ENCODE results near the gene SGSM1.

DNA sequence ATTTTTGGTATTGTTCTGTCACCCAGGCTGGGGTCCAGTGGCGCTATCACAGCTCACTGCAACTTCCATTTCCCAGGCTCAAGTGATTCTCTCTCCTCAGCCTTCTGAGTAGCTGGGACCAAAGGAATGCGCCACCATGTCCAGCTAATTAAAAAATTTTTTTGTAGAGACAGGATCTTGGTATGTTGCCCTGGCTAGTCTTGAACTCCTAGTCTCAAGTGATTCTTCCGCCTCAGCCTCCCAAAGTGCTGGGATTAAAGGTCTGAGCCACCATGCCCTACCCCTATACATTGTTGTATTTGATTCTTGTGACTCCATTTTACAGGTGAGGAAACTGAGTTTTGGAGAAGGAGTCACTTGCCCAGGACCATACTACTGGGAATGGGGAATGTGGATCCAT is 158.4 kb downstream of the SGSM1 start:
- TF ChIP-seq SREBF1 (IDR thresholded peaks at IDR 0.05; ENCODE audit: borderline replicate concordance, low read depth, low read length) (no peak), ZNF174 (CRISPR knock-in tag; IDR thresholded peaks at IDR 0.05) (no peak), ZEB2 (IDR thresholded peaks at IDR 0.05) (no peak), NRF1 (conservative IDR thresholded peaks at IDR 0.05 in 1 of 2, IDR thresholded peaks at IDR 0.05 in 1 of 2) (no peak), TEAD1 (CRISPR knock-in tag; IDR thresholded peaks at IDR 0.05) (no peak), ATF7 (IDR thresholded peaks at IDR 0.05) (no peak), NFE2 (IDR thresholded peaks at IDR 0.05; ENCODE audit: low read depth) (no peak), TEAD2 (tag; IDR thresholded peaks at IDR 0.05) (no peak), CEBPG (CRISPR knock-in tag; IDR thresholded peaks at IDR 0.05) (no peak), CEBPG (tag; conservative IDR thresholded peaks at IDR 0.05 in 1 of 2, IDR thresholded peaks at IDR 0.05 in 1 of 2) (no peak), NR2C1 (IDR thresholded peaks at IDR 0.05) (no peak), NR2C1 (tag; IDR thresholded peaks at IDR 0.05) (no peak)
- TF ChIP-seq, protein P1, sequence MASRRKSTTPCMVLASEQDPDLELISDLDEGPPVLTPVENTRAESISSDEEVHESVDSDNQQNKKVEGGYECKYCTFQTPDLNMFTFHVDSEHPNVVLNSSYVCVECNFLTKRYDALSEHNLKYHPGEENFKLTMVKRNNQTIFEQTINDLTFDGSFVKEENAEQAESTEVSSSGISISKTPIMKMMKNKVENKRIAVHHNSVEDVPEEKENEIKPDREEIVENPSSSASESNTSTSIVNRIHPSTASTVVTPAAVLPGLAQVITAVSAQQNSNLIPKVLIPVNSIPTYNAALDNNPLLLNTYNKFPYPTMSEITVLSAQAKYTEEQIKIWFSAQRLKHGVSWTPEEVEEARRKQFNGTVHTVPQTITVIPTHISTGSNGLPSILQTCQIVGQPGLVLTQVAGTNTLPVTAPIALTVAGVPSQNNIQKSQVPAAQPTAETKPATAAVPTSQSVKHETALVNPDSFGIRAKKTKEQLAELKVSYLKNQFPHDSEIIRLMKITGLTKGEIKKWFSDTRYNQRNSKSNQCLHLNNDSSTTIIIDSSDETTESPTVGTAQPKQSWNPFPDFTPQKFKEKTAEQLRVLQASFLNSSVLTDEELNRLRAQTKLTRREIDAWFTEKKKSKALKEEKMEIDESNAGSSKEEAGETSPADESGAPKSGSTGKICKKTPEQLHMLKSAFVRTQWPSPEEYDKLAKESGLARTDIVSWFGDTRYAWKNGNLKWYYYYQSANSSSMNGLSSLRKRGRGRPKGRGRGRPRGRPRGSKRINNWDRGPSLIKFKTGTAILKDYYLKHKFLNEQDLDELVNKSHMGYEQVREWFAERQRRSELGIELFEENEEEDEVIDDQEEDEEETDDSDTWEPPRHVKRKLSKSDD (conservative IDR thresholded peaks at IDR 0.05; ENCODE audit: low read length), result no peak
- TF ChIP-seq, protein P2, sequence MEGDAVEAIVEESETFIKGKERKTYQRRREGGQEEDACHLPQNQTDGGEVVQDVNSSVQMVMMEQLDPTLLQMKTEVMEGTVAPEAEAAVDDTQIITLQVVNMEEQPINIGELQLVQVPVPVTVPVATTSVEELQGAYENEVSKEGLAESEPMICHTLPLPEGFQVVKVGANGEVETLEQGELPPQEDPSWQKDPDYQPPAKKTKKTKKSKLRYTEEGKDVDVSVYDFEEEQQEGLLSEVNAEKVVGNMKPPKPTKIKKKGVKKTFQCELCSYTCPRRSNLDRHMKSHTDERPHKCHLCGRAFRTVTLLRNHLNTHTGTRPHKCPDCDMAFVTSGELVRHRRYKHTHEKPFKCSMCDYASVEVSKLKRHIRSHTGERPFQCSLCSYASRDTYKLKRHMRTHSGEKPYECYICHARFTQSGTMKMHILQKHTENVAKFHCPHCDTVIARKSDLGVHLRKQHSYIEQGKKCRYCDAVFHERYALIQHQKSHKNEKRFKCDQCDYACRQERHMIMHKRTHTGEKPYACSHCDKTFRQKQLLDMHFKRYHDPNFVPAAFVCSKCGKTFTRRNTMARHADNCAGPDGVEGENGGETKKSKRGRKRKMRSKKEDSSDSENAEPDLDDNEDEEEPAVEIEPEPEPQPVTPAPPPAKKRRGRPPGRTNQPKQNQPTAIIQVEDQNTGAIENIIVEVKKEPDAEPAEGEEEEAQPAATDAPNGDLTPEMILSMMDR (IDR thresholded peaks at IDR 0.05 in 2 of 3, conservative IDR thresholded peaks at IDR 0.05 in 1 of 3; ENCODE audit: insufficient read depth in 2 of 3, low read depth in 1 of 3, low read length in 3 of 3), result no peak
